K562 (cell line): ENCODE results near the gene SYNPO. TPM values are rescaled to one million over a fixed set of nuclear protein-coding genes. Genes with fewer than 3 reads are reported as not detected.
A peak's percentile ranks its signal among the peaks of the same experiment; 100 is the strongest.

Experiments used
- CCNT2 ChIP-seq: IDR thresholded peaks from 2 replicates; pipeline ENCODE4 v1.6.1; 2011; ENCODE audit warnings: borderline replicate concordance, low read depth, mild to moderate bottlenecking, moderate library complexity, mixed read lengths, low read length; ENCODE audit not compliant: insufficient read length; ENCODE audit errors: extremely low read depth
- CTCFL ChIP-seq: IDR thresholded peaks from 2 replicates; pipeline ENCODE4 v1.6.1; 2011; ENCODE audit warnings: borderline replicate concordance, low read depth, mild to moderate bottlenecking, moderate library complexity, low read length; ENCODE audit not compliant: insufficient read depth, poor library complexity, severe bottlenecking
- DNMT1 ChIP-seq: fragments of 450-650 bp; IDR thresholded peaks from 2 replicates; pipeline ENCODE4 v1.6.1; 2016; ENCODE audit warnings: antibody characterized with exemption, mild to moderate bottlenecking
- FOXM1 ChIP-seq, 2 experiments: fragments of 450-650 bp in 1 of 2; sonication (generic) in 1 of 2; formaldehyde crosslinking in 1 of 2; IDR thresholded peaks; 2 replicates each; pipeline versions ENCODE4 v1.6.1 to v1.9.0; 2017 to 2022; ENCODE audit warnings: low read depth in 2 of 2, mild to moderate bottlenecking in 2 of 2, missing genetic modification reagents in 1 of 2, moderate library complexity in 1 of 2
- GMEB1 ChIP-seq: fragments of 250-450 bp; sonication (Bioruptor Pico); IDR thresholded peaks from 2 replicates; pipeline ENCODE4 v1.4.0; 2020; ENCODE audit warnings: mild to moderate bottlenecking
- HDAC1 ChIP-seq, 2 experiments: fragments of 450-650 bp; IDR thresholded peaks; 2 replicates each; pipeline ENCODE4 v1.6.1; 2016 to 2017; ENCODE audit warnings: inconsistent platforms in 1 of 2, mild to moderate bottlenecking in 1 of 2, moderate library complexity in 1 of 2
- HNRNPL ChIP-seq: fragments of 200-400 bp; formaldehyde crosslinking; IDR thresholded peaks from 2 replicates; pipeline ENCODE4 v1.6.1; 2017; ENCODE audit warnings: low read depth, mild to moderate bottlenecking, low read length
- KLF16 ChIP-seq: IDR thresholded peaks from 2 replicates; pipeline ENCODE4 v1.6.1; 2016; ENCODE audit warnings: antibody characterized with exemption
- MYC ChIP-seq, 2 experiments: fragments of 250-450 bp in 1 of 2; sonication (Bioruptor Pico) in 1 of 2; IDR thresholded peaks; 2 replicates each; pipeline versions ENCODE4 v1.5.1 to v1.6.1; 2012 to 2021; ENCODE audit warnings: low read depth in 2 of 2, borderline replicate concordance in 1 of 2, improper control_type of control experiment in 1 of 2, low read length in 1 of 2, mild to moderate bottlenecking in 1 of 2, moderate library complexity in 1 of 2
- SAFB2 ChIP-seq: fragments of 200-400 bp; formaldehyde crosslinking; IDR thresholded peaks from 2 replicates; pipeline ENCODE4 v1.6.1; 2018; ENCODE audit warnings: borderline replicate concordance, low read length, low read depth, moderate library complexity; ENCODE audit not compliant: severe bottlenecking
- SLC30A9 ChIP-seq: fragments of 250-450 bp; sonication (Bioruptor Pico); IDR thresholded peaks from 2 replicates; pipeline ENCODE4 v1.8.0; 2022; ENCODE audit warnings: mild to moderate bottlenecking, moderate library complexity
- THAP7 ChIP-seq: fragments of 250-450 bp; sonication (Bioruptor Pico); IDR thresholded peaks from 2 replicates; pipeline ENCODE4 v1.5.0; 2021
- TRIM28 ChIP-seq: fragments of 450-650 bp; IDR thresholded peaks from 2 replicates; pipeline ENCODE4 v1.6.1; 2017
- ZBTB7A ChIP-seq: IDR thresholded peaks from 2 replicates; pipeline ENCODE4 v1.6.1; 2011; ENCODE audit warnings: low read depth, mild to moderate bottlenecking, low read length, moderate library complexity, borderline replicate concordance; ENCODE audit not compliant: control insufficient read depth
- ZEB2 ChIP-seq: fragments of 450-650 bp; IDR thresholded peaks from 2 replicates; pipeline ENCODE4 v1.6.1; 2016
- ZNF140 ChIP-seq: fragments of 250-450 bp; sonication (Bioruptor Pico); IDR thresholded peaks from 2 replicates; pipeline ENCODE4 v1.8.0; 2021; ENCODE audit warnings: moderate library complexity, mild to moderate bottlenecking, inconsistent platforms
- ZNF143 ChIP-seq: sonication (generic); formaldehyde crosslinking; IDR thresholded peaks from 2 replicates; pipeline ENCODE4 v1.9.0; 2022; ENCODE audit warnings: mild to moderate bottlenecking, missing genetic modification reagents
- ZNF41 ChIP-seq: fragments of 250-450 bp; sonication (Bioruptor Pico); conservative IDR thresholded peaks from 2 replicates; pipeline ENCODE4 v1.4.0; 2020; ENCODE audit warnings: mild to moderate bottlenecking
- ZNF511 ChIP-seq: sonication (generic); formaldehyde crosslinking; IDR thresholded peaks from 2 replicates; pipeline ENCODE4 v1.8.0; 2022; ENCODE audit warnings: mild to moderate bottlenecking, missing genetic modification reagents
- ZNF76 ChIP-seq: fragments of 250-450 bp; sonication (Bioruptor Pico); IDR thresholded peaks from 2 replicates; pipeline ENCODE4 v1.4.0; 2020; ENCODE audit warnings: mild to moderate bottlenecking, moderate library complexity, borderline replicate concordance
- ZNF780A ChIP-seq: fragments of 250-450 bp; sonication (Bioruptor Pico); IDR thresholded peaks from 2 replicates; pipeline ENCODE4 v1.5.0; 2021; ENCODE audit warnings: mild to moderate bottlenecking
- polyA plus RNA-seq, 8 experiments: library from polyadenylated mRNA; depleted of rRNA in 4 of 8; stranded (reverse) in 5 of 8; unstranded in 3 of 8; fragments of >200 nt; fragmentation: Nextera tagmentation in 2 of 8; fragmentation: Illumina TruSeq in 1 of 8; extraction: Ambion mirVana in 2 of 8; extraction: Trizol in 1 of 8; gene quantifications; 2 replicates each; pipeline versions ENCODE4 v1.2.1 to v1.2.3, GENCODE V29; 2011 to 2014; ENCODE audit warnings: inconsistent platforms in 1 of 8, missing spikeins in 1 of 8
- total RNA-seq, 7 experiments: library from RNA; depleted of rRNA in 6 of 7; stranded (reverse); fragments of >200 nt in 6 of 7; fragmentation: Illumina TruSeq in 2 of 7; extraction: Trizol in 2 of 7; gene quantifications; 2 replicates each; pipeline versions ENCODE4 v1.2.1 to v1.2.3, GENCODE V29; 2011 to 2021; ENCODE audit warnings: low replicate concordance in 1 of 7

Gene SYNPO
- total and polyA plus RNA-seq, 9 of the 15 experiments (the other 6 are each of a cell fraction or from before 2014, with no cell fraction given): 0.01 to 0.31 (median 0.03) TPM; not detected in 4

- no peak for TF ChIP-seq CTCFL
- TF ChIP-seq GMEB1: no peak
- no peak for TF ChIP-seq SAFB2
- peak in 1 of 2 experiments; percentile 41; a peak in 1 of 4 replicates for TF ChIP-seq HDAC1 (IDR thresholded peaks at IDR 0.05)
- no peak for TF ChIP-seq SLC30A9
- no peak for TF ChIP-seq ZNF780A (CRISPR knock-in tag)
- no peak for TF ChIP-seq ZNF41
- no peak for TF ChIP-seq TRIM28
- TF ChIP-seq CCNT2: peak; percentile 94
- peak; percentile 75 for TF ChIP-seq KLF16
- no peak for TF ChIP-seq HNRNPL
- TF ChIP-seq ZNF76: no peak
- no peak for TF ChIP-seq THAP7 (CRISPR knock-in tag)
- TF ChIP-seq DNMT1: no peak
- no peak for TF ChIP-seq ZNF140
- 0 out of 2 replicates have a peak, but pooled peaks have one; percentile 52 for TF ChIP-seq ZEB2
- TF ChIP-seq FOXM1 (IDR thresholded peaks at IDR 0.05; ENCODE audit: low read depth): peak; percentile 60; the same call in 1 of the 2 replicates
- TF ChIP-seq FOXM1 (CRISPR knock-in tag; IDR thresholded peaks at IDR 0.05; ENCODE audit: low read depth): no peak
- no peak for TF ChIP-seq ZNF143
- no peak for TF ChIP-seq ZBTB7A
- no peak for TF ChIP-seq ZNF511
- TF ChIP-seq MYC (IDR thresholded peaks at IDR 0.05; ENCODE audit: low read depth, low read length): peak; percentile 76
- no peak for TF ChIP-seq MYC (CRISPR knock-in tag; IDR thresholded peaks at IDR 0.05; ENCODE audit: borderline replicate concordance, low read depth)
Observed at GRCh38 chr5:150595466-150596031, 44.9 kb upstream of the SYNPO start (continued).
